GM21529 (cell line): ENCODE results near the gene MOXD1.
A peak's percentile ranks its signal among the peaks of the same experiment; 100 is the strongest.

Experiments used
- ATAC-seq: cut with Tn5 transposase; IDR thresholded peaks from one replicate; pipeline ENCODE4 v1.9.1; 2021; ENCODE audit not compliant: unreplicated experiment

MOXD1 gene

GRCh38 chr6:132400883-132401617 lies at the start of gene MOXD1:
Gene MOXD1, minus strand, starts transcription at chr6:132401475. Its CDS starts 49 bp downstream, at chr6:132401426.
- ATAC-seq = peak; percentile 61

- ATAC-seq = no peak
These were observed 45.6 kb upstream of the MOXD1 start for GRCh38 chr6:132446855-132447241.

GRCh38 chr6:132446141-132446854 lies 45.0 kb upstream of the MOXD1 start:
- ATAC-seq = no peak

GRCh38 chr6:132445201-132445951 lies 44.1 kb upstream of the MOXD1 start:
- ATAC-seq = no peak

- ATAC-seq = no peak
These were observed 41.9 kb upstream of the MOXD1 start for GRCh38 chr6:132443206-132443605.

GRCh38 chr6:132430110-132430509 lies 28.8 kb upstream of the MOXD1 start:
- no peak for ATAC-seq

GRCh38 chr6:132425176-132425575 lies 23.9 kb upstream of the MOXD1 start:
- ATAC-seq = no peak

GRCh38 chr6:132423839-132424238 lies 22.6 kb upstream of the MOXD1 start:
- no peak for ATAC-seq

- no peak for ATAC-seq
These were observed 17.1 kb upstream of the MOXD1 start for GRCh38 chr6:132418235-132418965.

GRCh38 chr6:132414761-132415160 lies 13.5 kb upstream of the MOXD1 start:
- no peak for ATAC-seq

GRCh38 chr6:132414322-132414721 lies 13.0 kb upstream of the MOXD1 start:
- no peak for ATAC-seq

- no peak for ATAC-seq
These were observed 12.2 kb upstream of the MOXD1 start for GRCh38 chr6:132413499-132413802.

- no peak for ATAC-seq
These were observed 11.6 kb upstream of the MOXD1 start for GRCh38 chr6:132412656-132413498.

- no peak for ATAC-seq
These were observed 10.0 kb upstream of the MOXD1 start for GRCh38 chr6:132411296-132411695.

- ATAC-seq = no peak
These were observed 9.6 kb upstream of the MOXD1 start for GRCh38 chr6:132410830-132411229.

GRCh38 chr6:132405143-132405915 lies 4.1 kb upstream of the MOXD1 start:
- peak; percentile 72 for ATAC-seq

GRCh38 chr6:132404736-132405135 lies 3.5 kb upstream of the MOXD1 start:
- ATAC-seq = peak; percentile 4

GRCh38 chr6:132404330-132404729 lies 3.1 kb upstream of the MOXD1 start:
- ATAC-seq = no peak

GRCh38 chr6:132401618-132402285 lies 477 bp upstream of the MOXD1 start:
- no peak for ATAC-seq
